Measurements from ENCODE around the gene PRLHR.
A peak's percentile ranks its signal among the peaks of the same experiment; 100 is the strongest.
"Not testable (repeated sequence)": the region's sequence is repeated elsewhere in the genome, so short reads cannot be mapped to it uniquely, and the experiment has no call there.

The PRLHR gene

DNA sequence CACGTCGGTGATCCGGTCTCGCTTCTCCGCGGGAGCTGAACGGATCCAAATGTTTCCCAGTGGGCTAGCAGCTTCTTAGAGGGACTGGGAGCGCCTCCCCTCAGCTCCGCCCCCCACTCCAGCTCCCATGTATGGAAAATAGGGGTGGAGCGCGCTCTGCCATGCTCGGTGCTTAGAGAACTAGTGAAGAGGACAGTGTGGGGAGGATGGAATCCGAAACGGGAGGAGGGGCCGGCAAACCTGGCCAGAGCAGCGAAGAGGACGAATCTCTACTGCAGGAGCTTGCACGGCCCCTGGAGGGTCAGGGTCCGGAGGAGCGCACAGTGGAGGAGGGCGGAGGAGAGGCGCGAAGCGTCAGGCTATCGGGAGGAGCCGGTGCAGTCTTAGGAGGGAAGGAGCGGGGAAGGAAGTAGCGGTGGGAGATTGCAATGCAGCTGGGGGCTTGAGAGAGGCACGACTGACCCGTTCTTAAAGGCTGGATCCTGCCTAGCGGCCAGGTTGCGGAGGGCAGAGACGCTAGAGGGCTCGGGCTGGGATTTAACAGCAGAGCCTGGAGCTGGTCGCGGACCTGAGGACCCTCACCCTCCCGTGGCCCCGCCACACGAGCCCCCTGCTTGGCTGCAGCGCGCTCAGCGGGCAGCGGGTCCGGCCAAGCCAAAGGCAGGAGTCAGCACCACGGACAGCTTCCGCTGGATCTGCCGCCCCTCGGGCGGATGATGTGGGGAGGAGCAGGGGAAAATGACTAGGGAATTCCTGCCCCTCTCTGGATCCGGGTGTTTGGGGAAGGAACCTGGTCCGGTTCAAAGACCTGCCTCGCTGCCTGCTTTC is at the start of gene PRLHR:
TSS of gene PRLHR (minus strand) at position 51 of the 828 bp plus-strand sequence. CDS start 404 bp downstream, outside the sequence.
- DNase-seq (ENCODE audit: low spot score): no peak

DNA sequence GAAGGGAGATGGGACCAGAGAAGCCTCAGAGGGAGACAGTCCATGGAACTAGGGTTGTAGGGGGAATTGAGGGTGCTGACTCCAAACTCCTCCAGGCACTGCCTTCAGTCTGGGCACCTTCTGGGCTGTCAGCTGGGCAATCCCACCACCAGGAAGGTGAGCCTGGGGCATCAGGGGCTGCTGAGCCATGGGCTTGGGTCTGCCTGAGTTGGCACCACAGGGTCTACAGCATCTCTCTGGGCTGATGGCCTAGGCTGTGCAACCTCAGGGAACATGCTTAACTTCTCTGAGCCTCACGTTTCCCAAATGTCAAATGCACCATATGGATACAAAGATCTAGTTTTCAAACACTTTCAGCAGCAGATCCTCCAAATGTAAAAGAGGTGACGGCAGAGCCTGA is 46.8 kb upstream of the PRLHR start:
- no peak for DNase-seq (ENCODE audit: low spot score)

DNA sequence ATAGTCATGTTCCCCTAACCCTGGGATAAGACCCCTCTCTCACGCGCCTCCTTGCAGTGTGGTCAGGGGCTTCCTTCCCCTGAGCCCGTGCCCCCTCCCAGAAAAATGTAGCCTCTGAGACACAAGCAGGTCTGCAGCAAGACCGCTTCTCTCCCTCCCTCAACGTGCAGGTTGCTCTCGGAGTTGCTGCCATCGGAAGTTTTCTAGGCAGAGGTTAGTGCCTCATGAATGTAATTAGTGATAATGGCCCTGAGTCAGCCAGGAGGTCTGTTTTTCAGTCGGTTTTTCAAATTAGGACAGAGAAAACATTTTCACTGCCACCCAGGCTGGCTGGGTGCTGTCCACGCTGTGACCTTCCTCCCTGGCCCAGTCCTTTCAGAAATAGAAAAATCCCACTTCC is 43.2 kb upstream of the PRLHR start:
- no peak for DNase-seq (ENCODE audit: low spot score)

DNA sequence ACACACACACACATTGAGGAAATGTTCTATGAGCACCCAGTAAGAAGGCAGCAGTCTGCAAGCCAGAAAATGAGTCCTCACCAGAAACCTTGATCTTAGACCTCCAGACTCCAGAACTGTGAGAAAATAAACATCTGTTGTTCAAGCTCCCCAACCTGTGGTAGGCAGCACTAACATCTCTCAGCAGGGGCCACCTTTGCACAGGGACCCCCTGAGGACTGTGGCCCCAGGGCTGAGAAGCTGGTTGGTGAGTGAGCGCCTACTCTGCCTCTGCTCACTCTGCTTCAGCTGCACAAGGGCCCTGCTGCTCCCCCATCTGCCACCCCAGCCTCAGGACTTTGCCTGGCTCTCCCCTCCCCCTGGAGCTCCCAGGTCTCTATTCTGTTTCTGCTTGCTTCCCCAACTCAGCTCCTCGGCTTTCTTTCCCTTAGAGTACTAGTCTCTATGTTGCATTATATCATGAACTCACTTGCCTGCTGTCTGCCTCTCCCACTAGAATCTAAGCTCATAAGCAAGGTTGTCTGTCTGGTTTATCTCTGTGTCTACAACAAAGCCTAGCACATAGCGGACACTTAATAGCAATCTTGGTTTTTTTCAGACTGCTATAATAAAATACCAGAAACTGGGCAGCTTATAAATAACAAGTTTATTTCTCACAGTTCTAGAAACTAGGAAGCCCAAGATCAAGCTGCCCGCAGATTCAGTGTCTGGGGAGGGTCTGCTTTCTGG is 40.4 kb upstream of the PRLHR start:
- DNase-seq (ENCODE audit: low spot score): no peak

DNA sequence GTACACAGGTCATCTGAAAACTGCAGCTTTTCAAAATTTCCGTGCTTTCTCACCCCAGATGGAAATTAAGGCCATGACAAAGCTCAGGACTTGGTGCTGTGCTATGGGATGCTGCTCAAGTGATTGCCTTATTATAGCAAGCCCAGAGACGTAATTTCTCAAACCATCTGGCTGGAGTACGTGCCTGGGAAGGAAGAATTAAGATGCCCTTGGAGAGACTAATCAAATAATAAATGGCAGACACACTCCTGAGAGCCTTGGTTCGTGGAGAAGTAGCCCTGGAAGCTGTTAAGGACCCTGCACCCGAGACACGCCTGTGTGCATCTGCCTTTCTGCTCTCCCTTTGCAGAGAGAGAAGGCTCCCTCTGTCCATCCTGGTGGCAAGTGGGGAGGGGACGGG is 38.3 kb upstream of the PRLHR start:
- no peak for DNase-seq (ENCODE audit: low spot score)

DNA sequence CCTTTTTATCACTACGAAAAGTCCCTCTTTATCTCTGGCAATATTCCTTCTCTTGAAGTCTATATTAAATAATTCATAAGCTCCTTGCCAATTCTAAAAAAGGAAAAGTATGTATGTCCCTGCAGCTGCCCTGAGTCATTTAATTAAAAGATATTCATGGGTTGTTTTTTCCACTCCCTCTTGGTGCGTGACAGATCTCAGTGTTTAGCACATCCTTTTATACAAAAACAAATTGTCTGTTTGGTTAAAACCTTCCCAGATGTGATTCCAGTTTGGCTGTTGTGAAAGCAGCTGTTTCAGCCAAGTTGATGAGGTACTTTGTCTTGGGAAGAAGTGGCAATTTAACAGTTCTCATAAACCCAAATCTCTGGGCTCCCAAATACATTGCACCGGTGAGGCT is 33.8 kb upstream of the PRLHR start:
- DNase-seq (ENCODE audit: low spot score): no peak

DNA sequence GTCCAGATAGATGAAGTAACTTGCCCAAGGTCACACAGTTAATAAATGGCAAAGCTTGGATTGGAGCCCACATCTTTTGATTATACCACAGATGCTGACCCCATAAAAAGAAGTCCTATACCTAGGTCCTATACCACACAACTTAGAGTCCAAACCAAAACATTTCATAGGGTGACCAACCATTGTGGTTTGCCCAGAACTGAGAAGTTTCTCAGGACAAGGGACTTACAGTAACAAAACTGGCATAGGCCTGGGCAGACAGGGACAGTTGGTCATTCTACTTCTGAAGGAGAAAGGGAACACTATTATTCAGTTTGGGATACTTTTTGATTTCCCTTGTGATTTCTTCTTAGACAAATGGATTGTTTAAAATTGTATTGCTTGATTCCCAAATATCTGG is 32.9 kb upstream of the PRLHR start:
- DNase-seq (ENCODE audit: low spot score): no peak

DNA sequence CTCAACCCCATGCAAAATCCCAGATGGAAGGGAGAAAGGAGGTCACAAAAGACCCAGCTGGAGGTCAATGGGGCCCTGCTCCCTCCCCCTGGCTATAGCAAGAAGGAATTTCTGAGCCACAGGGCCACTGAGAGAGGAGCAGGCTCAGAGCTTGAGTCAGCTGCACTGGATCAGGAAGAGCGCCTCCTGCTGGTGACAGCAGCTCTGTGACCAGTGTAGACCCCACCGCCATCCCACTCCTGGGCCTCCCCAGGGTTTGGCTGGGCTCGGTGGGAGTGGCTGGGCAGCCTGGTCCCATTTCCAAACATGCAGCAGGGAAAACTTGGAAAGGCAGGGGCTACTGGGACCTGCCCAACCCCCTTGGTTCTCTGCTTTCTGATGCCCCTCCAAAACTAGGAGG is 31.5 kb upstream of the PRLHR start:
- no peak for DNase-seq (ENCODE audit: low spot score)

DNA sequence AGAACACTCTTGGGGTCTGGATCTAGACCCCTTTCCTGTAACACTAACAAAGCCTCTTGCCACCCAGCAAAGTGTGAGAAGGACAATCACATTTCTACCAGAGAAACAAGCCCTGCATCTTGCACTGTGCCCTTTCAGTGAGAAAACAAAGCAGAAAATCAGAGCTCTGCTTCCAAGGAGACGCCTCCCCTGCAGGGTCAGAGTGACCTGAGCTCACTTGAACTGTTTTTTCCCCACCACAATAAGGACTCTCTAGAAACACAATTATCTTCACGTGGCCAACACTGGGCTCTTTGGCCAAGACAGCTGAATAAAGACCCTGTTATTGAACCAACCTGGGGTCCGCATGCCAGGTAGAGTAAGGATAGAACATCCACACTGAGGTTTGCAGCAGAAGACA is 30.1 kb upstream of the PRLHR start:
- no peak for DNase-seq (ENCODE audit: low spot score)

DNA sequence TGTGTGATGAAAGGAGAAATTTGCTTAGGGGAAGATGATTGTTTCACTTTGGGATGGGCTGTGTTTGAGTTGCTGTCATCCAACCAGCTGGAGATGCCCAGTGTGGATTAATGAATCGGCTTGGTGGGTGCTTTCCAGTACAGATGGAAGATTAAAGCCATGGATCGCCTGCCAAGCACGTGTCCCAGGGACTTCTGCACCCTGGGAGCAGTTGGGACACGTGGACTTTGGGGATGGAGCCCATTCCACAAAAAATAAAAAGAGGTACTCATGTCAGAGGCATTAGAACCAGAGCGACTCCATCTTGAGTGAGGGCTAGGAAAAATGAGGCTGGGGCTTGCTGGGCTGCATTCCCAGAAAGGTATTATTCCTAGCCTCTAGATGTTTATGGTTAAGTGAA is 29.3 kb upstream of the PRLHR start:
- DNase-seq (ENCODE audit: low spot score): no peak

DNA sequence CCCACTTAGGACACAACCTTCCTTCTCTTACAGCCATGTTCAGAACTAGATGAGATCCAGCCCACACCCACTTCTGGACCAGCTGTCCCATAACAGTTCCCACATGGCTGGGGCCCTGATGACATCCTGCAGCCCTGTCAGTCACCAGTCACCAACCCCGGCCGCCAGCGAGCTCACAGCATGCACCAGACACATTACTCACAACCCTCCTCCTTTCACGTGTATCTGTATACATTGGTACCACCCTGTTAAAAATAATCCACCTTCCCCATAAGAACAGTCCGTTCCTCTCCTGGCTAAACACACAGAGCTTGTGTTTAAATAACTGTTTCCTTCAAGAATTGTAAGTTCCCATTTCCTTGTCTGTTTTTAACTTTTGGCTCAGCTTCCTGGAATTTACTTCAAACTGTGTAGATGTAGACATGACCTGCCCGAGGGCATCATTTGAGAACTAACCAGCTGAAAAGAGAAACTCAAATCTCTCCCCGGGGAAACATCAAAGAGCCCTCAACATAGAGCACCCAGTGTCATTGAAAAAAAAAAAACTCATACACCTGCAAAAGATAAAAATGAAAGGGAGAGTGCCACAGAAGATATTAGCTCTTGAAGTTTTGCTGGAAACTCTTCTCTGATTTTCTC is 26.0 kb upstream of the PRLHR start:
- no peak for DNase-seq (ENCODE audit: low spot score)

DNA sequence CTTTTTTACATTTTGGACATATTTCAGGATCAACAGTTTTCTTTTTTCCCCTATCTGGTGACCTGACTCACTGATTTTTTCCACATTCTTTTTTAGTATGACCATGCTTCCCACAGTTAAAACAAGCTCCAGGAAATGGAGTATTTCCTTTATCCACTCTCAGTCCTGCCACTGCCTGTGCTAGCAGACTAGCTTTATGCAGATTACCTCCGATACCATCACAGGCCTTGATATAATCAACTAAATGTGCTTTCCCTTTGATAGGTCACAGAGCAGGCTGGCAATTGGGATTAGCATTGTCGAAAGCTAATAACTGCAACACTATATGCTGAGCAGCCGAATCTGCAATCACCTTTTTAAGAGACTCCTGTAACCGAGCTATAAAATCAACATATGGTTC is 18.4 kb upstream of the PRLHR start:
- not testable (repeated sequence) for DNase-seq (ENCODE audit: low spot score)

DNA sequence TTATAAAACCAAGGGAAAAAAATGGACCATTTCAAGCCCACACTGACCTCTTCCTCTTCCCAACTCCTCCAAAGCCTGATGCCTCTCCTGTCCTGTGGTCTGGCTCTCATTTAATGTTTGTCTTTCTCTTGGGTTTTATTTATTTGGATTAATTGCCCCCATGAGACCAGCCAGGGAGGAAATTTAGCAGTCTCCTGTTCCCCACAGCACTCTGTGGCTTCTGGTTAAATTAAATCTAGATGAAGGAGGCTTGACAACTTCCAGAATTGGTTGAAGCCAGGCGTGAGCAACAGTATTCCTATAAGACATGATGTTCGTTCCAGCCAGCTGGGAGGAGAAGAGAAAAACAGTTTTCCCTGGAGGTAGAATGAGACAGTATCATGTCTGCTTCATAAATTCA is 15.1 kb upstream of the PRLHR start:
- DNase-seq (ENCODE audit: low spot score): no peak

DNA sequence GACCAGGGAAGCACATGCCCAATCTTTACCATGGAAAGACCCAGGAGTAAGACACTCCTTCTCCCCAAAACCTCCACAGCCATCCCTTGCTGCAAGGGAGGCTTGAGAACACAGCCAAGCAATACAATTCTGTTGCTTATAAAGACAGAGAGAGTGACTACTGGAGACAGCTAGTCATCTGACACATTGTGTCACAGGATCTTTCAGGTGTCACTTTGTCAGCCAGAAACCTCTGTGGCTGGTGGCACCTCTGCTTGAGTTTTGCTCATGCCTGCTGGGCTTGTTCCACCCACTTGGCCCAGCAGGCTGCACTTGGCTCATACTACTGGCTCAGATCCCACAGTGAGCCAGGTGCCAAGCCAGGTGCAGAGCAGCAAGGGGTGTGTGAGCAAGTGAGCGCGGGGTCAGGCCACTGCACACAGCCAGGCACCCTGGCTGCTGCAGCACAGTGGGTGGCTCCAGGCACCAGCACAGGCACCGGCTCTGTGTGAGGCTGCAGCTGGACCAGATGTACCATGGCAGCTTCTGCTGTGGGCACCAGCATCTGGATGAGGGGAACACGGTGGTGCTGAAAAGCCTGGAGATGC is 12.4 kb upstream of the PRLHR start:
- no peak for DNase-seq (ENCODE audit: low spot score)

DNA sequence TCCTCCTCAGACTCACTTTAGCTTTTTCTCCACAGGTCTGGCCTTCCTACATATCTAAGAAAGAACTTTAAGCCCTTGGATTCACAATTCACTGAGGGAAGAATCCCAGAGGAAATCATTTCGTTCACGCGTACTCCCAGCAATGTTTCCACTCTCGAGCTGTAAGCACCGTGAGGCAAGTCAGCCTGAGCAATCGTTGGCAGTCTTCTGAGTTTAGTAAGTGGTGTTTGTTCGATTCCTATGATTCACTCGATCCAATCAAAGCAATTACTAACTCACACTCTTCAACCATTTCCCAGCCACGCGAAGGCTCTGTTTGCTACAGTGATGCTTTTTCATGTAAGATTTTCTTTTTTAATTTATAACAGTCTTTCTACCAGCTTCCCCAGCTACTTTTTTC is 10.2 kb upstream of the PRLHR start:
- no peak for DNase-seq (ENCODE audit: low spot score)

DNA sequence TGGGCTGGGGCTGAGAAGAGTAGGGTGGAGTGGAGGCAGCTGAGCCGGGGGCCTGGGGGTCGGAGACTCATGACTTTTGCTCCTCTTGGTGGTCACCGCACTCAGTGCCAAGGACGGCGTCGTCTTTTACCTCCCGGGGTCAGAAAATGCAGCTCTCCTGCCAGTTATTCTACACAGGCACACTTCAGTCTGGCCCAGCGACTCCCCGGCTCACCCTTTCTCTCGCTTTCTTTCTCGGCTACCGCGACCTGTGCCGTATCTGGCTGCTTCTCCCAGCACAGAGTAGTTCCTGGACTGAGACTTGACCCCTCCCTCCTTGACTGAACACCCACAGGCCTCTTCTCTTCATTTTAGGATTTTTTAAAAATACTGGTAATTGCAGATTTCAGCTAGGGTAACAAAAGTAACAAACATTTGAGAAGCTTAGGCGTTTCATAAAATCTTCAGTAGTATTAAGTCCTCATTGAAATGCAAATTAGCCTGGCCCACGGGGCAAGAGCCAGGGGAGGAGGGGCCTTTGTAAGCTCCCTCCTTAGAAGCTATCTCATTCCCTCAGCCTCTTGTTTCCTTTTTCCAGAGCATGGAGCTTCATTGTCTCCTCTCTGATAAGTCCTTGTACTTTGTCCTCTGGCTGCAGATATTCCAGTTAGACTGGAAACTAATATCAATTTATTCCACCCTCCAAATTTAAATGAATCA is 1.1 kb upstream of the PRLHR start:
- no peak for DNase-seq (ENCODE audit: low spot score)

DNA sequence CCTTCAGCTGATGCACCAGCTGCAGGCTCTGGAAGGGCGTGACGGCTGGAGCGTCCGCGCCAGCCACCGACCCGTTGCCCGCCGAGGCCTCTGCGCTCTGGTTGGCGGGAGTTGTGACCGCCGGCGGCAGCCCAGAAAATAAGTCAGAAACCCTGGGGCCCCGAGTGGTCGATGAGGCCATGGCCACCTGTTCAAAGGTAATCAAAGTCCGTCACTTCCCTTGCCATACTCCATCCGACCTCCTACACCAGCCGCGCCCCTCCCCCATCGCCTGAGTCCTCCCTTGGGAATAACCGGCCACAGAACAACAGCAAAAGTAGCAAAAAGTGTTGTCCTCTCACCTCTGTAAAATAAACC is 406 bp downstream of the PRLHR start:
- no peak for DNase-seq (ENCODE audit: low spot score)

DNA sequence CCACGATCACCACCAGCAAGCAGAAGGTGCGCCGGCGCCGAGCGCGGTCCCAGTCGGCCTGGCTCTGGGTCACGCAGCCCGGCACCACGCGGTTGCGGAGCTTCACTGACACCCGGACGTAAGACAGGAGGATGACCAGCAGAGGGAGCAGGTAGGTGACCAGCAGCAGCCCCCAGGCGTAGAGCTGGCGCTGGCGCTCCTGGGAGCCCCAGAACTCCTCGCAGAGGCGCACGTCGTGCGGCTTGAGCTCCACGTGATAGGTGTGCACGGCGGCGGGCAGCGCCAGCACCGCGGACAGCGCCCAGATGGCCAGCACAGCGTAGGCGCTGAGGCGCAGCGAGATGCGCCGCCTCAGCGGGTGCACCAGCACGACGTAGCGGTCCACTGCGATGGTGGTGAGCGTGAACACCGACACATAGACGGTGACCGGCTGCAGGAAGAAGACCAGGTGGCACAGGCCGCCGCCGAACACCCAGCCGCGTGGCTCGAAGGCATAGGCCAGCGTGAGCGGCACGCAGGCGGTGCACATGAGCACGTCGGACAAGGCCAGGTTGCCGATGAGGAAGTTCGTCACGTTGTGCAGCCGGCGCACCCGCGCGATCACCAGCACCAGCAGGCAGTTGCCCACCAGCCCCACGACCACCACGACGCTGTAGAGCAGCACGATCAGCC is 920 bp downstream of the PRLHR start:
- DNase-seq (ENCODE audit: low spot score): peak; percentile 2

DNA sequence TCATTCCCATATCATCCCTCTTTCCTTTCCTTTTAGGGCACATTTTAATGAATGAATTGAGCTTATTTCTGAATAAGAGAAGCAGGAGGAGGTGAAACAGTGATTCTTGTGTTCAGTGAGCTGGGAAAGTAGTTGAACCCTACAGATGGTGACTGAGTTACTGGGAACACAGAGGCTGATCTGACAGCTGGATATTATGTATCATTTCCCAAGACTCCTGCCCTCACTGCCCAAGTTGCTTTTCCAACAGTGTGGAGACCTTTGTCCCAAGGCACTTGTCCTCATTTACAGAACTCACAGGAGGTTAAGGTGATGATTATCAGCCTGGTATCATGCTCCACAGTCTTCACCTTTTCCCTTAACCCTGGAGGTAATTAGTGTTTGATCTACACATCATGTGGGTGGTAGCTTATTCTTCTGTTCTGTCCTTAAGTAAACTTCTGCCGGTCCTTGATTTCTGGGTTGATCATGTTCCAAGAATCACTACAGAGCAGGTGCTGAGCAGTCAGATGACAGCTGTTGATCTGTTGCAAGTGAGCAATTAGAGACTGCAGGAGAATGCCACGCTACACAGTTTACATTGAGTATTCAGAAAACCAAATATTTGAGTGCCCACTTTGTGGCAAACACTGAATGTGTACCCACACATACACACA is 2.6 kb downstream of the PRLHR start:
- DNase-seq (ENCODE audit: low spot score): no peak

DNA sequence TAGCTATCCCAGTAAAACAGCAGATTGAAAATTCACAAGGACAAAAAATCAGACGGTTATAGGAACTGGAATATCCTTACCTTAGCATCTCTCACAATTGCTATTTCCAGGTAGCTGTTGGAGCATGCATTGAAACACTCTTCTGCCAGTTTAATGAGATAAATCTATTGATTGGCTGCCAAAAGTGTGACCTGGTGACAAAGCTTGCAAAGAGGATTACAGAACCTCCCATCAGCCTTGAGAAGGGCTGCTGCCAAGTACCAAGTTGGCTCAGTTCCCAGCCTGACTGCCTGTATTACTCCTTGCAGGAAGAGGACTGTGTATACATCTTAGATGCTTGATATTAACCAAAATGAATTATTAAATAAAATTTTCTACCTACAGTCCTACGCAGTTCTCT is 5.1 kb downstream of the PRLHR start:
- no peak for DNase-seq (ENCODE audit: low spot score)
